Panc1 (cell line): Measurements from ENCODE around the gene ZNF135. TPM values are rescaled to one million over a fixed set of nuclear protein-coding genes. Genes with fewer than 3 reads are reported as not detected.

ENCODE experiments used
- ATAC-seq: fragments of 200-7000 bp; cut with Tn5 transposase; 2 replicates; pipeline ENCODE4 v1.9.1; 2020; ENCODE audit warnings: mild to moderate bottlenecking, moderate library complexity
- BruUV-seq: library from RNA; stranded (reverse); fragments of 400-500 nt; replicated peaks from 2 replicates; lab custom pipeline; 2021; lab: Mats Ljungman, UMichigan
- CTCF ChIA-PET: fragments of 300-600 bp; sonication (Branson Sonifier 250); formaldehyde crosslinking; loops from one replicate; lab custom pipeline; 2022; ENCODE audit warnings: antibody characterized with exemption; lab: Charles Lee
- POLR2A ChIA-PET: fragments of 300-600 bp; sonication (Branson Sonifier 250); formaldehyde crosslinking; loops from one replicate; lab custom pipeline; 2022; ENCODE audit warnings: antibody characterized with exemption; lab: Charles Lee
- DNase-seq: peaks from one replicate; pipeline ENCODE4 v3.0.0-alpha.2; 2010; ENCODE audit warnings: low read depth, low spot score
- H3K27ac ChIP-seq: 2 replicates; pipeline ENCODE4 v1.5.1; 2011; ENCODE audit warnings: mild to moderate bottlenecking, low read length, inconsistent platforms
- H3K27me3 ChIP-seq: fragments of 200-500 bp; sonication (Bioruptor generic); 2 replicates; pipeline ENCODE4 v1.6.0; 2014; ENCODE audit warnings: low read length, inconsistent platforms; ENCODE audit not compliant: control insufficient read depth, insufficient read depth
- H3K36me3 ChIP-seq: fragments of 200-500 bp; sonication (Bioruptor generic); 2 replicates; pipeline ENCODE4 v1.5.1; 2014; ENCODE audit warnings: inconsistent platforms, mild to moderate bottlenecking, low read length, moderate library complexity; ENCODE audit not compliant: control insufficient read depth, insufficient read depth
- H3K4me1 ChIP-seq: 2 replicates; pipeline ENCODE4 v1.5.1; 2011; ENCODE audit warnings: inconsistent platforms, mild to moderate bottlenecking, low read length, moderate library complexity; ENCODE audit not compliant: control insufficient read depth, insufficient read depth
- H3K4me3 ChIP-seq, 2 experiments: 2 replicates each; pipeline ENCODE4 v1.5.1; 2011 to 2012; ENCODE audit warnings: low read depth in 2 of 2, low read length in 2 of 2, mild to moderate bottlenecking in 2 of 2, inconsistent platforms in 1 of 2, moderate library complexity in 1 of 2
- H3K9me3 ChIP-seq: fragments of 200-500 bp; sonication (Bioruptor generic); 2 replicates; pipeline ENCODE4 v1.5.1; 2014; ENCODE audit warnings: low read depth, mild to moderate bottlenecking, inconsistent platforms, low read length, moderate library complexity; ENCODE audit not compliant: control insufficient read depth, insufficient read depth
- CTCF ChIP-seq: fragments of 450-650 bp; IDR thresholded peaks from 2 replicates; pipeline ENCODE4 v1.5.1; 2017; ENCODE audit warnings: mild to moderate bottlenecking
- POLR2AphosphoS5 ChIP-seq: IDR thresholded peaks from 2 replicates; pipeline ENCODE4 v1.6.1; 2012; ENCODE audit warnings: mild to moderate bottlenecking, low read depth, low read length, moderate library complexity
- REST ChIP-seq, 2 experiments: IDR thresholded peaks; 2 replicates each; pipeline ENCODE4 v1.6.1; 2011 to 2012; ENCODE audit warnings: low read depth in 2 of 2, control low read depth in 1 of 2, low read length in 1 of 2, mild to moderate bottlenecking in 1 of 2, moderate library complexity in 1 of 2; ENCODE audit not compliant: insufficient read depth in 1 of 2
- SIN3A ChIP-seq: IDR thresholded peaks from 2 replicates; pipeline ENCODE4 v1.6.1; 2012; ENCODE audit warnings: low read depth, mild to moderate bottlenecking, low read length, moderate library complexity, borderline replicate concordance; ENCODE audit not compliant: insufficient read depth
- TCF7L2 ChIP-seq: IDR thresholded peaks from 2 replicates; pipeline ENCODE4 v1.6.1; 2011; ENCODE audit warnings: mild to moderate bottlenecking, low read depth, low read length, inconsistent platforms
- in situ Hi-C: cut with HindIII; loops from 2 replicates; pipeline ENCODE4 v1.10.0; 2016; ENCODE audit warnings: low sequenced_read_pairs, low pct_unique_long_range_greater_than_20kb
- intact Hi-C: fragments of 100-400 bp; cut with micrococcal nuclease; formaldehyde crosslinking; loops from one replicate; pipeline ENCODE4 v1.10.0; 2022; ENCODE audit not compliant: unreplicated experiment
- total RNA-seq: library from RNA; stranded (reverse); gene quantifications from one replicate; pipeline ENCODE4 v1.2.1, GENCODE V29; 2021; ENCODE audit not compliant: unreplicated experiment

The ZNF135 gene
- total RNA-seq, 1 experiment from 2014 or later, result not detected

- ChIA-PET POLR2A (no interaction called here), CTCF (no interaction called here)
- H3K27ac ChIP-seq, result no peak overlapping the region
- H3K4me1 ChIP-seq, result no peaks in the 10 kb centered on the region
- ATAC-seq (no peak; the same call in 1 of the 2 replicates), DNase-seq (no peak)
- in situ Hi-C loops (no loop called here), intact Hi-C loops (no loop called here)
- peaks cover 5% of the 10 kb centered on the region; the same call in 1 of the 2 replicates for H3K9me3 ChIP-seq
- no peaks in the 10 kb centered on the region for H3K27me3 ChIP-seq
- H3K4me3 ChIP-seq, result no peak overlapping the region
- BruUV-seq, result no TSS peak
- H3K36me3 ChIP-seq, result no peaks in the 10 kb centered on the region
- no peak for TF ChIP-seq REST (IDR thresholded peaks at IDR 0.05; ENCODE audit: insufficient read depth in 1 of 2, low read depth in 2 of 2, low read length in 1 of 2)
- TF ChIP-seq CTCF, result no peak
- TF ChIP-seq TCF7L2, result no peak
- TF ChIP-seq SIN3A, result no peak
- TF ChIP-seq POLR2AphosphoS5, result no peak
Observed at GRCh38 chr19:58089846-58090245, 30.8 kb downstream of the ZNF135 start.

- no peak overlapping the region for H3K4me3 ChIP-seq
- ATAC-seq (0 out of 2 replicates have a peak, but pooled peaks have one; percentile 27), DNase-seq (no peak)
- no peaks in the 10 kb centered on the region for H3K4me1 ChIP-seq
- ChIA-PET CTCF (no interaction called here), POLR2A (interaction anchor here (0.6 to 0.7 kb wide), 2 partner anchors 184 to 1587 kb away, joined by 7 to 8 read pairs; no protein-coding TSS in a partner anchor)
- H3K9me3 ChIP-seq, result peaks cover 2% of the 10 kb centered on the region; the same call in 1 of the 2 replicates
- H3K27me3 ChIP-seq, result no peaks in the 10 kb centered on the region
- intact Hi-C loops, result no loop called here
- H3K27ac ChIP-seq, result no peak overlapping the region
- no peaks in the 10 kb centered on the region for H3K36me3 ChIP-seq
- TF ChIP-seq CTCF (no peak), SIN3A (no peak), POLR2AphosphoS5 (no peak)
- in situ Hi-C loops, result no loop called here
- no TSS peak for BruUV-seq
Observed at GRCh38 chr19:58091251-58091995, 32.3 kb downstream of the ZNF135 start.
